ENCODE data around the gene PTMA.

Gene PTMA

DNA sequence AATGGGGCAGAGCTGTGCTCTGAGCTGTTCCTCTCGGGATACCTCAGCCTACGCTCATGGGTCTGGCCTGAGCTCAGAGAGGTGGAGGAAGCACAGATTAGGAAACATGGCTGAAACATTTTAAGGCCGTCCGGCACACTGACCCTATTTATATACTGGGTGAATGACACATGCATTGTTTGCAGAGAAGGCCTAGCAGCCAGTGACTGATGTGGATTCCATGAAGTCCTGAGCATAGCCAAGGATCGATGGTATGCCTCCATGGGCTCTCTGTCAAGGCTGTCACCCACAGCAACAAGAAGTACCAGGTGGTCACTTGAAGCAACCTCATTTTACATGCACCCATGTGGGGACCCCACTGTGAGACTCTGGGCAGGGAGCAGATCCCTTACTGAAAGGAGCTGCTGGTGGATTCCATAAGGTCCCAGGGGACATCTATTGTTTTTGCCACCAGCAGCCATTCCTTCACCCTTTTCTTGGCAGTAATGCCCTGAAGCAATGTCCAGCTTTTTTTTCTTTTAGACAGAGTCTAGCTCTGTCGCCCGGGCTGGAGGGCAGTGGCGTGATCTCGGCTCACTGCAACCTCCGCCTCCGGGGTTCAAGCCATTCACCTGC is 8.4 kb downstream of the PTMA start:
- Histone ChIP-seq H3K27me3 (ENCODE audit: control insufficient read depth, insufficient read depth, low read length) (no peaks in the 10 kb centered on the region), H3K27ac (ENCODE audit: low read depth, low read length) (no peak overlapping the region), H3K4me3 (ENCODE audit: low read length) (no peak overlapping the region), H3K36me3 (ENCODE audit: control insufficient read depth, insufficient read depth, low read length) (peaks cover 16% of the 10 kb centered on the region), H3K4me1 (ENCODE audit: control insufficient read depth, insufficient read depth, low read length) (peaks cover 19% of the 10 kb centered on the region), H3K9ac (ENCODE audit: low read length) (no peak overlapping the region)

DNA sequence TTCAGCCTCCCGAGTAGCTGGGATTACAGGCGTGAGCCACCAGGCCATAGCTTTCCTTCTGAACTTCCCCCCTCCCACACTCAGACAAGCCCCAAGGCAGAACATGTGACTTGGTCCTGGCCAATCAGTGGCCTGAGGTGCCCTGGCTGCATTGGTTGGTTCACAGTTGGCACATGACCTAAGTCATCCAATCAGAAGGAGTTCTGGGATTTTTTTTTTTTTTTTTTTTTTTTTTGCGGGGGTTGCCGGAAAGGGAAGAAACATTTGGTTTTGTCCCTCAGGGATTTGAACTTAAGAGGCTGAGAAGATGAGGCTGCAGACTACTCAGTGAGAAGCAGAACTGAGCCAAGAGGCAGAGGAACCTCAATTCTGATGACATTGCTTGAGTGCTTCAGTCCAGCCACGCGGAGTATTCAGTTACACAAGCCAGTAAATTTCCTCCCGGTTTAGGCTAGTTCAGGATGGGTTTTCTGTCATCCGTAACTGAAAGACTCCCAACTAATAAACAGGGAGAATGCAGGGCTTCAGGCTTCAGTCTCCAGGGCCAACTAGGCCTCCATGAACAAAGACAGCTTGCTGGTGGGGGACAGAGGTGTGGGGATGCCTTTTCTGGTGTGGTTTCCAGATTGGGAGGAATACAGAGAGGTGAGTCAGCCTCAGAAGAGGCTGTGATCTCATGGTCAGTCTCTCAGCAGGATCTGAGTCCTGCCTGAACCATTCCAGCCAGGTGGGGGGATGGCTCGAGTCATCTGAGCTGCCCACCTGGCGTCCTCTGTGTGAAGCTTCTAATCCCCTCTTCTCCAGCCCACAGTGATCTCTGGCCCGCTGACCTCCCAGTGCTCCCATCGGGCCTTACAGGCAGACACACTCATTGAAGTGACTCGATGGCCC is 9.2 kb downstream of the PTMA start:
- Histone ChIP-seq H3K36me3 (ENCODE audit: control insufficient read depth, insufficient read depth, low read length) (peaks cover 9% of the 10 kb centered on the region), H3K4me3 (ENCODE audit: low read length) (no peak overlapping the region), H3K27me3 (ENCODE audit: control insufficient read depth, insufficient read depth, low read length) (no peaks in the 10 kb centered on the region), H3K4me1 (ENCODE audit: control insufficient read depth, insufficient read depth, low read length) (peaks cover 14% of the 10 kb centered on the region), H3K27ac (ENCODE audit: low read depth, low read length) (no peak overlapping the region), H3K9ac (ENCODE audit: low read length) (no peak overlapping the region)

DNA sequence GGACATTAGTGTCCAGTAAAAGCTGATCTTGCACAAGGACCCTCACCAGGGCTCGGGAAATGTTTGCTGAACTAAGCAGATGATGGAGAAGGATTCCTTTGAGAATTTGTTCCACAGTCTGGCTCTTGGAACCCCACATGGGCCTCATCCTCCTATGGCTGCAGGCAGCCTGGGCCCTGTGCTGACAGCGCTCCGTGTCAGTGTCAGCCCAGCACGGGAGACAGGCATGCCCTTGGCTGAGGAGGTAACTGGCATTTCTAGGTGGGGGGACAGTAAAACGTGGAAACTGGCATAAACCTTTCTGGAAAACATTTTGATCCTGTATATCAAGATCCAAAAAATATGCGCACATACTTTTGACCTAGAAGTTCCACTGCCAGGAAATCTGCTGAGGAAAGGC is 10.5 kb downstream of the PTMA start:
- Histone ChIP-seq H3K4me1 (ENCODE audit: control insufficient read depth, insufficient read depth, low read length) (peaks cover 9% of the 10 kb centered on the region), H3K27me3 (ENCODE audit: control insufficient read depth, insufficient read depth, low read length) (no peaks in the 10 kb centered on the region), H3K9ac (ENCODE audit: low read length) (no peak overlapping the region), H3K4me3 (ENCODE audit: low read length) (no peak overlapping the region), H3K27ac (ENCODE audit: low read depth, low read length) (no peak overlapping the region), H3K36me3 (ENCODE audit: control insufficient read depth, insufficient read depth, low read length) (peaks cover 5% of the 10 kb centered on the region)

DNA sequence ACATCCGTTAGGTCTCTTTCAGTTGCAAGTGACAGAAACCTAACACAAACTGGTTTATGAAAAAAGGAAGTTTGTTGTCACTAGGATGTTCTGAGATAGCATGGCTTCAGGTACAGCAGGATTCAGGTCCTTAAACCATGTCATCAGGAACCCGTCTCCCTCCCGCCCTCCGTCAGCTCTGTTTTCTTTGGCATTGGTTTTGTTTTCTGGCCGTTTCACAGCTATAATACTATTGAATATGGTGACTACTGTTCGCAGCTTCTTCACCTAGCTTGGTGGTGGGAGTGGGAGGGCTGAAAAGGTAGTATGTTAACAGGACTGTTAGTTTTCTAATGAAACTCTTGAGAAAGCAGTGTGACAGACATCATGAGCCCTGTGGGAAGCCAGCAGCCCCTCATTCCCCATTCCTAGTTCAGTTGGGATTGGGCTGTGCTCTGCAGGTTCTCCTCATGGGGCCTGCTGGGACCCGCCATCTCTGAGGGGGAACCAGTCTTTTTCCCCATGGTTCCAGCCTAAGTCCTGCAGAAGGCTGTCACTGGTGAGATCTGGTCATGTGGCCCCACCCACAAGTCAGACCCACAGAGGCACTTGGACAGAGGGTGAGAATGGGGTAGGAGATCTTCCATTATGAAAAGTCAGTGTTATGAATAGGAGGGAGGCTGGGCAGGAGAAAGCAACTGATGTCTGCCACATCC is 12.1 kb downstream of the PTMA start:
- no peaks in the 10 kb centered on the region for H3K36me3 ChIP-seq (ENCODE audit: control insufficient read depth, insufficient read depth, low read length)
- no peak overlapping the region for H3K27ac ChIP-seq (ENCODE audit: low read depth, low read length)
- H3K9ac ChIP-seq (ENCODE audit: low read length) = no peak overlapping the region
- H3K27me3 ChIP-seq (ENCODE audit: control insufficient read depth, insufficient read depth, low read length) = no peaks in the 10 kb centered on the region
- H3K4me1 ChIP-seq (ENCODE audit: control insufficient read depth, insufficient read depth, low read length) = no peaks in the 10 kb centered on the region
- H3K4me3 ChIP-seq (ENCODE audit: low read length) = no peak overlapping the region

DNA sequence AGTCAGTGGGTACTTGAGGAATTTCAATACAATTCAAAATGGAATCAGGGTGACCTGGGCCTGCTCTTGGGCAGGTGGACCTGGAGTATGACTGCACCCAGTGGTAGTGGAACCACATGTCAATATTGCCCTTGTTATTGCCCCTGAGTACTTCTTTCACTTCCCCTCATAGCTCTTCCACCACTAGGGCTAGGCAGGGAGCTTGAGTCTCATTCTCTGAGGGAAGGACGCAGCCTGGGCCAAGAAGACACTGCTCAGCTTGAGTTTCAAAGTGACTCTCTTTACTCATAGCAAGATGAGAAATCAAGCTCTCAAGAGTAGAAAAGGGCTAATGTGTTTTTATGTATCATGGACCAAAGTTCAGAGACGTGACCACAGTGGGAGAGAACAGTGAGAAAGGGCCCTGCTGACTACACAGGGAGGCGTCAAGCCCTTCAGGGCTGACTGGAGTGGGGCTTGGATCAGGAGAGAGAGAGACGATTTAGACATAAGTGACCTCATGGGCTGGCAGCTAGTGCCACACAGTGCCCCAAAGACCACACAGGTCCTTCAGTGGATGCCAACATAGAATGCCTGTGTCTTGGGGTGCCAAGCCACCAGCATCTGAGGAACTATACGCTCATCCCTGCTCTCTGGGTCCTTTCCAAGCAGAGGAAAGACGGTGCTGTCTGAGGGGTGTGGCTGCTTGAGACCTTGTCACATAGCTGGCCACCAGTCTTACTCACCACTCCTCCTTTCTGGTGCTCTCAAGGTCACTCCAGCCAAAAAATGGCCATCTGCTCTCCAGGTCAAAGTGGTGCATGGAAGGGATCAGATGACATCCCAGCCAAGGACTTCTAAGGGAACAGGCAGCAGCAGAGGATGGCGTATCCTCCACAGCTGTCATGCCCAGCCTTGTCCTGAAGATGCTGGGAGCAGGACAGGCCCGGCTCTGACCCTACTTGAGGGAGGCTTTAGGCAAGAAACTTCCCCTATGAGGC is 13.0 kb downstream of the PTMA start:
- Histone ChIP-seq H3K9ac (ENCODE audit: low read length) (no peak overlapping the region), H3K27ac (ENCODE audit: low read depth, low read length) (no peak overlapping the region), H3K27me3 (ENCODE audit: control insufficient read depth, insufficient read depth, low read length) (no peaks in the 10 kb centered on the region), H3K4me3 (ENCODE audit: low read length) (no peak overlapping the region), H3K36me3 (ENCODE audit: control insufficient read depth, insufficient read depth, low read length) (no peaks in the 10 kb centered on the region), H3K4me1 (ENCODE audit: control insufficient read depth, insufficient read depth, low read length) (no peaks in the 10 kb centered on the region)

DNA sequence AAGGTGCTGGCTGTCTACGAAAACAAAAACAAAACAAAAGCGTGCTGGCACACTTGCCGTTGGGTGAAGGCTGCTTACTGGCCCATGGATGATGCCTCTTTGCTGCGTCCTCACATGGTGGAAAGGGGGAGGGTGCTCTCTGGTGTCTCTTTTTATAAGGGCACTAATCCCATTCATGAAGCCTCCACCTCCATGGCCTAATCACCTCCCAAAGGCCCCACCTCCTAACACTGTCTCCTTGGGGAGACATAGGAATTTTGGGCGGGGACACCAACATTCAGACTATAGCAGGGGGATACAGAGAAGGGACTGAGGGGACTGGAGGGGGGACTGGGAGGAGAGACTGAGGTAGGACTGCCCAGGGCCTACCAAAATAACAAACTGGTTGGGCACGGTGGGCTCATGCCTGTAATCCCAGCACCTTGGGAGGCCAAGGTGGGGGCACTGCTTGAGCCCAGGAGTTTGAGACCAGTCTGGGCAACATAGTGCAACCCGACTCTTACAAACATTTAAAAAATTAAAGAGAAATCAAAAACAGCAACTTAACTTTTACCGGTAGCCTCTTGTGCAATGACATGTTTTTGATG is 14.5 kb downstream of the PTMA start:
- no peak overlapping the region for H3K4me3 ChIP-seq (ENCODE audit: low read length)
- no peaks in the 10 kb centered on the region for H3K36me3 ChIP-seq (ENCODE audit: control insufficient read depth, insufficient read depth, low read length)
- no peaks in the 10 kb centered on the region for H3K4me1 ChIP-seq (ENCODE audit: control insufficient read depth, insufficient read depth, low read length)
- H3K27me3 ChIP-seq (ENCODE audit: control insufficient read depth, insufficient read depth, low read length) = no peaks in the 10 kb centered on the region
- H3K9ac ChIP-seq (ENCODE audit: low read length) = no peak overlapping the region
- no peak overlapping the region for H3K27ac ChIP-seq (ENCODE audit: low read depth, low read length)

DNA sequence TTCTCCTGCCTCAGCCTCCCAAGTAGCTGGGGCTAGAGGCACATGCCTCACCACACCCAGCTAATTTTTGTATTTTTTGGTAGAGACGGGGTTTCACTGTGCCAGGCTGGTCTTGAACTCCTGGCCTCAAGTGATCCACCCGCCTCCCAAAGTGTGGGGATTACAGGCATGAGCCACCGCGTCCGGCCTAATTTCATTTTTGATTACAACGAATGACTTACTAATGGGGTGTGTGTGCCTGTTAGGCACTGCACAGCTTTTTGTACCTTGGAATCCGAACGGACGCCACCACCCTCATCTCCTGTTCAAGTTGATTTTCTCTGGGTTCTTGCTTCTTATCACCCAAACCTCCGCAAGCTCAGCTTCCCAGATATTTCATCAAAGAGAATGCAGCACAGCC is 17.2 kb downstream of the PTMA start:
- H3K36me3 ChIP-seq (ENCODE audit: control insufficient read depth, insufficient read depth, low read length) = no peaks in the 10 kb centered on the region
- no peaks in the 10 kb centered on the region for H3K27me3 ChIP-seq (ENCODE audit: control insufficient read depth, insufficient read depth, low read length)
- H3K4me3 ChIP-seq (ENCODE audit: low read length) = no peak overlapping the region
- no peak overlapping the region for H3K27ac ChIP-seq (ENCODE audit: low read depth, low read length)
- no peak overlapping the region for H3K9ac ChIP-seq (ENCODE audit: low read length)
- H3K4me1 ChIP-seq (ENCODE audit: control insufficient read depth, insufficient read depth, low read length) = no peaks in the 10 kb centered on the region

DNA sequence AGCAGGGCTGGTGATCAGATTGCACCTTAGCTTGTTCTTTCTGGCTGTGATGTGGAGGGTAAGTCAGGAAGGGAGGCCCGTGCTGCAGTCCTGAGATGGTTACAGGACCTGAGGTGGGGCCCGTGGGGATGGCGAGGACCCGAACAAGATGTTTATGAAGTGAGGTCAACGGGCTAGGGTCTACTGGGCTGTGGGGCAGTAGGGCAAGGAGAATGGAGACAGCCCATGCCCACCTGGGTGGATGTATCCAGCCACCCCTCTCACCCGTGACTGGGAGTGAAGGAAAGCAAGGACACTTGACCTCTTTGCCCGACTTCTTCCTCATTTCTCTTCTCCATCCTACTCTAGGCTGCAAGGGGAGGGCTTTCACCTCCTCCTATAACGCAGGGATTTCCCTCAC is 18.0 kb downstream of the PTMA start:
- H3K36me3 ChIP-seq (ENCODE audit: control insufficient read depth, insufficient read depth, low read length) = no peaks in the 10 kb centered on the region
- H3K4me1 ChIP-seq (ENCODE audit: control insufficient read depth, insufficient read depth, low read length) = no peaks in the 10 kb centered on the region
- no peaks in the 10 kb centered on the region for H3K27me3 ChIP-seq (ENCODE audit: control insufficient read depth, insufficient read depth, low read length)
- H3K27ac ChIP-seq (ENCODE audit: low read depth, low read length) = no peak overlapping the region
- H3K9ac ChIP-seq (ENCODE audit: low read length) = no peak overlapping the region
- H3K4me3 ChIP-seq (ENCODE audit: low read length) = no peak overlapping the region

DNA sequence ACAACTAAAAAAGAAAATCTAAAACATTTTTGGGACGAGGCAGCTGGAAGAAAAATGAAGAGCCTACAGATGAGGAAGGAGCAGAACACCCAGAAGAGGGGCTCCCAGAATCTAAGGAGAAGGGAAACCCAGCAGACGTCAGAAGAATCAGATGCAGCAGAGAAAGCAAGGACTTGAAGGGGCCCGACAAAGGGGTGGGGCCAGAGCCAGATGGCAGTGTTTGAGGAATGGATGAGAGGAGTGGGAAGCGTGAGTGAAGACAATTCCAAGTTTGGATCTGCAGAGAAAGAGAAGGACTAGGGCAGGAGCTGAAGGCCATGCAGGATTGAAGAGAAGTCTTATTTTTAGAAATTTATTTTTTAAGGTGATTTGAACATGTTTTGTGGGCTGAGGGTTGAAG is 19.3 kb downstream of the PTMA start:
- no peaks in the 10 kb centered on the region for H3K36me3 ChIP-seq (ENCODE audit: control insufficient read depth, insufficient read depth, low read length)
- H3K9ac ChIP-seq (ENCODE audit: low read length) = no peak overlapping the region
- H3K27me3 ChIP-seq (ENCODE audit: control insufficient read depth, insufficient read depth, low read length) = no peaks in the 10 kb centered on the region
- H3K4me1 ChIP-seq (ENCODE audit: control insufficient read depth, insufficient read depth, low read length) = no peaks in the 10 kb centered on the region
- no peak overlapping the region for H3K4me3 ChIP-seq (ENCODE audit: low read length)
- no peak overlapping the region for H3K27ac ChIP-seq (ENCODE audit: low read depth, low read length)

DNA sequence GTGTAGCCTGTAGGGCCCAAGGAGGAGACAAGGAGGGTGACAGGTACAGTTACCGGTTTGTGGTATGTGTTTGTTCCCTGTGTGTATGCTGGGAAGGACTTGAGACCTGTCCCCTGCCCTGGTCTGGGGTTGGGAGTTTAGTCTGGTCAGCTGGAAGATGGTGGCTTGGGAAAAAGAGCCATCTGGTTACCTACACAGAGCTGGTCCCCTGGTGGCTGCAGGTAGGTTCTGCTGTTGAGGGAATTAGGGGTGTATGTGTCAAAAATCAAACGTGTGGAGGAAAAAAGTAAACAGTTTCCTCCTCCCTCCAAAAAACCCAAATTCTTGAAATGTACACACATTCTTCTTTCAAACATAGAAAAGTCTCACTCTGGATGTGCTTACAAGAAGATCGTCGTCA is 24.3 kb downstream of the PTMA start:
- peaks cover 3% of the 10 kb centered on the region for H3K36me3 ChIP-seq (ENCODE audit: control insufficient read depth, insufficient read depth, low read length)
- no peaks in the 10 kb centered on the region for H3K27me3 ChIP-seq (ENCODE audit: control insufficient read depth, insufficient read depth, low read length)
- no peak overlapping the region for H3K27ac ChIP-seq (ENCODE audit: low read depth, low read length)
- H3K4me1 ChIP-seq (ENCODE audit: control insufficient read depth, insufficient read depth, low read length) = no peaks in the 10 kb centered on the region
- no peak overlapping the region for H3K9ac ChIP-seq (ENCODE audit: low read length)
- H3K4me3 ChIP-seq (ENCODE audit: low read length) = no peak overlapping the region

DNA sequence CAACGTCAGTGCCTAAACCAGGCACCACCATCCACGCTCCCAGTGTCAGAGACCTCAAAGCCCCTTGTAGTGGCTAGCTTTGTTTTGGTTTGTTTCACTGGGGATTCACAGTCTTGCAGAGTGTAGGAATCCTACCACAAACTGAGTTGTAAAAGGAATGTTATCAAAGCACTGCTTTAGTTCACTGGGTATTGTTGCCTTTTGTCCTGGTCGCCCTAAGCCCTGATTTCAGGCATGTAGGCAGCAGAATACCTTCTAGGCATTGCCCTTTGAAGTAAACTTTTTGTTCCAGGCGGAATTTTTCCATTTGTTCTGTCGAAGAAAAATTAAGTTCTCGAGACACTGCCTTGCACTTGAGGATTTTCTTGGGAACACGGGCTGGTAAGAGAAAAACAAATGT is 29.4 kb downstream of the PTMA start:
- H3K9ac ChIP-seq (ENCODE audit: low read length) = no peak overlapping the region
- no peaks in the 10 kb centered on the region for H3K27me3 ChIP-seq (ENCODE audit: control insufficient read depth, insufficient read depth, low read length)
- peaks cover 5% of the 10 kb centered on the region for H3K36me3 ChIP-seq (ENCODE audit: control insufficient read depth, insufficient read depth, low read length)
- no peaks in the 10 kb centered on the region for H3K4me1 ChIP-seq (ENCODE audit: control insufficient read depth, insufficient read depth, low read length)
- H3K27ac ChIP-seq (ENCODE audit: low read depth, low read length) = no peak overlapping the region
- H3K4me3 ChIP-seq (ENCODE audit: low read length) = no peak overlapping the region

Data from rectal smooth muscle tissue (tissue), 1 donor.